ENCODE results near the gene ATG5.
"Not testable (repeated sequence)": the region's sequence is repeated elsewhere in the genome, so short reads cannot be mapped to it uniquely, and the experiment has no call there.

GRCh38 chr6:106268500-106268899, 57.1 kb downstream of the ATG5 start:
- not testable (repeated sequence) for TF ChIP-seq CTCF (IDR thresholded peaks at IDR 0.05; ENCODE audit: low read depth, low read length, poor library complexity, severe bottlenecking); EZH2phosphoT487 (IDR thresholded peaks at IDR 0.05; ENCODE audit: borderline replicate concordance, low read length)

All from DOHH2 (cell line).